BJ (cell line): ENCODE results near the gene SLC13A3. TPM values are rescaled to one million over a fixed set of nuclear protein-coding genes. Genes with fewer than 3 reads are reported as not detected.

Experiments
- CTCF ChIA-PET: fragments of 350-600 bp; formaldehyde crosslinking; extraction: SDS; loops from one replicate; lab custom pipeline; 2021; ENCODE audit warnings: antibody characterized with exemption, inconsistent platforms; lab: Yijun Ruan, JAX
- POLR2A ChIA-PET: fragments of 300-600 bp; sonication (Branson Sonifier 250); formaldehyde crosslinking; extraction: SDS; loops from one replicate; lab custom pipeline; 2021; ENCODE audit warnings: antibody characterized with exemption; lab: Charles Lee
- DNase-seq: peaks from one replicate; pipeline ENCODE4 v3.0.0-alpha.2; 2011; ENCODE audit warnings: low read depth
- H3K27me3 ChIP-seq: 2 replicates; pipeline ENCODE4 v1.6.0; 2011; ENCODE audit warnings: low read length; ENCODE audit not compliant: control insufficient read depth, insufficient read depth
- H3K36me3 ChIP-seq: 2 replicates; pipeline ENCODE4 v1.5.1; 2011; ENCODE audit warnings: low read length; ENCODE audit not compliant: control insufficient read depth, insufficient read depth
- H3K4me3 ChIP-seq: 2 replicates; pipeline ENCODE4 v1.5.1; 2011; ENCODE audit warnings: low read depth, mild to moderate bottlenecking, control low read depth, low read length
- CTCF ChIP-seq: IDR thresholded peaks from 2 replicates; pipeline ENCODE4 v1.5.1; 2011; ENCODE audit warnings: low read depth, mild to moderate bottlenecking, control low read depth, inconsistent platforms, low read length, moderate library complexity; ENCODE audit not compliant: insufficient read depth
- polyA plus RNA-seq: library from polyadenylated mRNA; depleted of rRNA; stranded (reverse); fragments of >200 nt; gene quantifications from 2 replicates; pipeline ENCODE4 v1.2.3, GENCODE V29; 2011

SLC13A3 gene
- polyA plus RNA-seq, 1 experiment, result 3.5 TPM

GRCh38 chr20:46625875-46626373 lies 25.3 kb downstream of the SLC13A3 start:
- DNase-seq, result no peak
- no peaks in the 10 kb centered on the region for H3K36me3 ChIP-seq
- no peaks in the 10 kb centered on the region for H3K27me3 ChIP-seq
- CTCF ChIA-PET, result no interaction called here
- no peak overlapping the region for H3K4me3 ChIP-seq
- TF ChIP-seq CTCF, result no peak
- POLR2A ChIA-PET, result no interaction called here

GRCh38 chr20:46624946-46625345 lies 26.3 kb downstream of the SLC13A3 start:
- Histone ChIP-seq H3K4me3 (no peak overlapping the region), H3K36me3 (no peaks in the 10 kb centered on the region), H3K27me3 (no peaks in the 10 kb centered on the region)
- TF ChIP-seq CTCF, result no peak
- DNase-seq, result no peak
- POLR2A ChIA-PET, result no interaction called here
- CTCF ChIA-PET, result no interaction called here

DNA sequence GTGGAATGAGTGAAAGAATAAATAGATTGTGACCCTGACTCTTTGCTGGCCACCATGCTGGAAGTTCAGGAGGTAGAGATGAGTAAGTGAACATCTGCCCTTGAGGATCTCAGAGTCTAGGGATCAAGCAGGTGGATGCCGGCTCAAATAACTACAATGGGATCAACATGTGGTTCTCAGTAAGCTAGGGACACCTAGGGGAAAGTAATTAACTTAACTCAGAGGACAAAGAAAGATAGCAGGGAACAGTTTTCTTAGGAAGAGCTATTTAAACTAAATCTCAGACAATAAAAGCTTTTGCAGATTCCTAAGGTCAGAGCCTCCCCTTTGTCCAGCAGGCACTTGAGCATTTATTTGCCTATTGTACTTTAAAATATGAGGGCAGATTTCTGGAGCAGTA lies 29.1 kb downstream of the SLC13A3 start:
- no peaks in the 10 kb centered on the region for H3K36me3 ChIP-seq
- H3K27me3 ChIP-seq, result no peaks in the 10 kb centered on the region
- ChIA-PET POLR2A (no interaction called here), CTCF (interaction anchor here (1.0 to 1.4 kb wide), 3 partner anchors 27 to 60 kb away, joined by 3 read pairs; no protein-coding TSS in a partner anchor)
- no peak overlapping the region for H3K4me3 ChIP-seq
- no peak for DNase-seq
- no peak for TF ChIP-seq CTCF

DNA sequence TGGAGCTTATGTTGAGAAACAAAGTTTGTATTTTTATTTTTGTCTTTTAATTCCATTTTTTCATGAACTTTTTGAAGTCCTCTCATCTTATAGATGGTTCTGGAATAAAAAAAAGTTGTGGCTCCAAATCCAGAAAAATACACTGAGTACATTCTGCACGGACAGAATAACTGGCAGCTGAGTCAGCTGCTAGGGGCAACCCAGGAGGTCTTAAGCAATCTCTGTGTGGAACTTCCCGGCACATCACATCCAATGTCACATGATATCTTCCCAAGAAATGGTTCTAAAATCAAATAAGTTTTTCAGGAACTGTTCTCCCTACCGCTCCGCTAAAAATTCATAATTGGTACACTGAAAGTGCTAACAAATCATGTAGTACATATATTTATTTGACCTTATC lies 29.8 kb downstream of the SLC13A3 start:
- POLR2A ChIA-PET, result no interaction called here
- TF ChIP-seq CTCF, result no peak
- H3K4me3 ChIP-seq, result no peak overlapping the region
- no peak for DNase-seq
- CTCF ChIA-PET, result interaction anchor here (1.0 to 1.4 kb wide), 2 partner anchors 28 to 59 kb away, joined by 3 read pairs; no protein-coding TSS in a partner anchor
- H3K27me3 ChIP-seq, result no peaks in the 10 kb centered on the region
- H3K36me3 ChIP-seq, result no peaks in the 10 kb centered on the region

DNA sequence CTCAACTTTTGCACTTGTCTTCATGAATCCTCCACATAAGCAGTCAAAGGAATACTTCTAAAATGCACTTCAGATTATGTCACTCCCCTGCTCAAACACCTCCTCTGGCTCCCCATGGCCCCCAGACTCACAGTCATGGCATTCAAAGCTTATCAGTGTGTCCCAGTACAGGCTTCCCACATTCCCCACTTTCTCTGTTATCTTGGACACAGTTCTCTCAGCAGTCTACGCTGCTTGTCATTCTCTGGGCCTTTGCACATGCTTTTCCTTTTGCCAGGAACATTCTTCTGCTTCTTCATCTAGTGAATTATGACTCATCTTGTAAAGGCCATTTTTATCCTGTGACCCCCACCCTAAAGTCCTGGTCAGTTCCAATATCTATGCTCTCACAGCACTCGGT lies 31.8 kb downstream of the SLC13A3 start:
- Histone ChIP-seq H3K36me3 (no peaks in the 10 kb centered on the region), H3K4me3 (no peak overlapping the region), H3K27me3 (no peaks in the 10 kb centered on the region)
- ChIA-PET POLR2A (no interaction called here), CTCF (no interaction called here)
- no peak for TF ChIP-seq CTCF
- DNase-seq, result no peak
